Measurements from ENCODE around the gene C1orf159. TPM values are rescaled to one million over a fixed set of nuclear protein-coding genes. Genes with fewer than 3 reads are reported as not detected.

C1orf159 gene
- polyA plus RNA-seq, 2 of the 4 experiments (the other 2 are of a cell fraction), result 4.0 to 10.2 TPM

GRCh38 chr1:1088801-1089680 is 26.8 kb downstream of the C1orf159 start:
- no peaks in the 10 kb centered on the region for H3K9me3 ChIP-seq
- WGBS (ENCODE audit: missing lambda C conversion rate), result 87% methylated on average over 16 of the region's 46 CpGs
- H3K4me1 ChIP-seq, result no peaks in the 10 kb centered on the region
- no peak overlapping the region for H3K4me2 ChIP-seq
- ChIA-PET CTCF (no interaction called here), POLR2A (no interaction called here)
- FAIRE-seq (no peak), DNase-seq (ENCODE audit: low read depth in 1 of 2, low spot score in 1 of 2) (no peak), ATAC-seq (no peak)
- TF ChIP-seq RCOR1 (IDR thresholded peaks at IDR 0.05; ENCODE audit: low read depth, low read length) (no peak), POLR2AphosphoS2 (conservative IDR thresholded peaks at IDR 0.05; ENCODE audit: low read length) (no peak), MAX (IDR thresholded peaks at IDR 0.05) (no peak), MAZ (IDR thresholded peaks at IDR 0.05; ENCODE audit: borderline replicate concordance, low read depth, low read length) (no peak), USF2 (IDR thresholded peaks at IDR 0.05) (no peak), SMC3 (IDR thresholded peaks at IDR 0.05) (no peak), CEBPB (IDR thresholded peaks at IDR 0.05) (no peak), HOXB13 (CRISPR knock-in tag; IDR thresholded peaks at IDR 0.05; ENCODE audit: low read depth) (no peak), NPAS2 (CRISPR knock-in tag; IDR thresholded peaks at IDR 0.05; ENCODE audit: borderline replicate concordance) (no peak), TFCP2L1 (CRISPR knock-in tag; IDR thresholded peaks at IDR 0.05) (no peak), RAD21 (conservative IDR thresholded peaks at IDR 0.05 in 1 of 2, IDR thresholded peaks at IDR 0.05 in 1 of 2) (no peak), CBX8 (IDR thresholded peaks at IDR 0.05) (no peak), BCL3 (IDR thresholded peaks at IDR 0.05) (no peak), RARB (CRISPR knock-in tag; IDR thresholded peaks at IDR 0.05) (no peak), CBX2 (IDR thresholded peaks at IDR 0.05; ENCODE audit: borderline replicate concordance, low read depth) (no peak), ZFP36 (IDR thresholded peaks at IDR 0.05; ENCODE audit: borderline replicate concordance, partially characterized antibody) (no peak), SREBF2 (IDR thresholded peaks at IDR 0.05) (no peak), HOXA7 (CRISPR knock-in tag; IDR thresholded peaks at IDR 0.05) (no peak)
- TF ChIP-seq, protein P1, sequence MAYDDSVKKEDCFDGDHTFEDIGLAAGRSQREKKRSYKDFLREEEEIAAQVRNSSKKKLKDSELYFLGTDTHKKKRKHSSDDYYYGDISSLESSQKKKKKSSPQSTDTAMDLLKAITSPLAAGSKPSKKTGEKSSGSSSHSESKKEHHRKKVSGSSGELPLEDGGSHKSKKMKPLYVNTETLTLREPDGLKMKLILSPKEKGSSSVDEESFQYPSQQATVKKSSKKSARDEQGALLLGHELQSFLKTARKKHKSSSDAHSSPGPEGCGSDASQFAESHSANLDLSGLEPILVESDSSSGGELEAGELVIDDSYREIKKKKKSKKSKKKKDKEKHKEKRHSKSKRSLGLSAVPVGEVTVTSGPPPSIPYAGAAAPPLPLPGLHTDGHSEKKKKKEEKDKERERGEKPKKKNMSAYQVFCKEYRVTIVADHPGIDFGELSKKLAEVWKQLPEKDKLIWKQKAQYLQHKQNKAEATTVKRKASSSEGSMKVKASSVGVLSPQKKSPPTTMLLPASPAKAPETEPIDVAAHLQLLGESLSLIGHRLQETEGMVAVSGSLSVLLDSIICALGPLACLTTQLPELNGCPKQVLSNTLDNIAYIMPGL (CRISPR knock-in tag; IDR thresholded peaks at IDR 0.05; ENCODE audit: borderline replicate concordance), result no peak
- no peak overlapping the region for H3K4me3 ChIP-seq
- H3K27ac ChIP-seq, result no peak overlapping the region

DNA sequence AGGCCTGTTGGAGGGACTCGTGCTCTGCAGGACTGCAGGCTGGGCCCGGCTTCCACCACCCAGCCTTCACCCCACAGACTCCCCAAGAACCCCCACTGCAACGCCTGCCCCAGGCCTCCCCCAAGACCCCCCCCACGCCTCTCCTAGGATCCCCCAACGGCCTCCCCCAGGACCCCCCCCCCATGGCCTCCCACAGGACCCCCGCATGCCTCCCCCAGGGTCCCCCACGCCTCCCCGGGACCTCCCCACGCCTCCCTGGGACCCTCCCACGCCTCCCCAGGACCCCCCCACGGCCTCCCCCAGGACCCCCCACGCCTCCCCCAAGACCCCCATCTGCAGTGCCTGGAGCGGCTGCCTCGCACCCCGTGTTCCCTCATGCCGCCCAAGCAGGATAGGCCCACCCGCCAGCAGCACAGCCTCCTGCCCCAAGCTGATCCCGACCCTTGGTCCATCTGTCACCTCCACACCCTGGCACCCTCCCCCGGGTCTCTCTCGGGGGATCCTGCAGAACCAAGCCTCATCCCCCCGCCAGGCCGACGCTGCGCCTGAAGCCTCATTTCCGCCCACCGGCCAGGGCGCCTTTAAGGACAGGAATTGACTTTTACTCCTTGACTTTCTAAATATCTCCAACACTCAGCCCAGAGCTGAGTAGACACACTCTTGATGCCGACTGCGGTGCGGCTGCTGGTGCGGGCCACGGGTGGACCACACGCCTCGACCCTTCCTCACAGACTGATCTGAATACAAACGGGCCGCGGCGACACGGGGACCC is 27.7 kb downstream of the C1orf159 start:
- ChIA-PET CTCF (no interaction called here), POLR2A (no interaction called here)
- 91% methylated on average over 18 of the region's 39 CpGs for WGBS (ENCODE audit: missing lambda C conversion rate)
- H3K9me3 ChIP-seq, result no peaks in the 10 kb centered on the region
- DNase-seq (ENCODE audit: low read depth in 1 of 2, low spot score in 1 of 2), result no peak
- ATAC-seq, result no peak
- no peak overlapping the region for H3K4me3 ChIP-seq
- H3K4me1 ChIP-seq, result no peaks in the 10 kb centered on the region
- H3K4me2 ChIP-seq, result no peak overlapping the region
- FAIRE-seq, result no peak
- no peak overlapping the region for H3K27ac ChIP-seq
- TF ChIP-seq ZNF302 (CRISPR knock-in tag; IDR thresholded peaks at IDR 0.05) (no peak), POLR2A (IDR thresholded peaks at IDR 0.05; ENCODE audit: low read length) (no peak), CEBPB (IDR thresholded peaks at IDR 0.05) (no peak), MAFK (IDR thresholded peaks at IDR 0.05; ENCODE audit: partially characterized antibody) (no peak), PHF8 (IDR thresholded peaks at IDR 0.05; ENCODE audit: borderline replicate concordance, low read depth) (no peak), HOXB13 (CRISPR knock-in tag; IDR thresholded peaks at IDR 0.05; ENCODE audit: low read depth) (no peak), RAD21 (conservative IDR thresholded peaks at IDR 0.05 in 1 of 2, IDR thresholded peaks at IDR 0.05 in 1 of 2) (no peak), JUN (IDR thresholded peaks at IDR 0.05) (no peak), NR3C1 (IDR thresholded peaks at IDR 0.05) (no peak), MAZ (IDR thresholded peaks at IDR 0.05; ENCODE audit: borderline replicate concordance, low read depth, low read length) (no peak), KDM5A (IDR thresholded peaks at IDR 0.05) (no peak), EHF (CRISPR knock-in tag; IDR thresholded peaks at IDR 0.05) (no peak), REST (IDR thresholded peaks at IDR 0.05) (no peak), HES2 (IDR thresholded peaks at IDR 0.05) (no peak)
